HG03575 (cell line): ENCODE results near the gene UBE2E3.

Source experiments
- ATAC-seq: cut with Tn5 transposase; IDR thresholded peaks from one replicate; pipeline ENCODE4 v1.9.1; 2021; ENCODE audit not compliant: unreplicated experiment, insufficient number of reproducible peaks, low FRiP score; ENCODE audit errors: extremely low read depth

Gene UBE2E3

GRCh38 chr2:180980106-180980942 lies at the start of gene UBE2E3:
Gene UBE2E3 (plus strand): TSS chr2:180980605. CDS start chr2:180982043, 1,438 bp downstream.
- peak; percentile 44 for ATAC-seq

GRCh38 chr2:180931841-180932240 lies 48.6 kb upstream of the UBE2E3 start:
- no peak for ATAC-seq

GRCh38 chr2:180933332-180933731 lies 47.1 kb upstream of the UBE2E3 start:
- ATAC-seq = no peak

- no peak for ATAC-seq
These were observed 45.5 kb upstream of the UBE2E3 start for GRCh38 chr2:180934911-180935310.

GRCh38 chr2:180937480-180937879 lies 42.9 kb upstream of the UBE2E3 start:
- ATAC-seq = peak; percentile 70

GRCh38 chr2:180938451-180938850 lies 42.0 kb upstream of the UBE2E3 start:
- peak; percentile 33 for ATAC-seq

GRCh38 chr2:180943275-180943674 lies 37.1 kb upstream of the UBE2E3 start:
- ATAC-seq = no peak

GRCh38 chr2:180944372-180944771 lies 36.0 kb upstream of the UBE2E3 start:
- ATAC-seq = no peak

GRCh38 chr2:180947208-180947689 lies 33.2 kb upstream of the UBE2E3 start:
- no peak for ATAC-seq

- ATAC-seq = no peak
These were observed 30.5 kb upstream of the UBE2E3 start for GRCh38 chr2:180949896-180950295.

GRCh38 chr2:180952082-180952481 lies 28.3 kb upstream of the UBE2E3 start:
- no peak for ATAC-seq

- ATAC-seq = no peak
These were observed 27.6 kb upstream of the UBE2E3 start for GRCh38 chr2:180952731-180953336.

GRCh38 chr2:180953550-180953949 lies 26.9 kb upstream of the UBE2E3 start:
- ATAC-seq = no peak

- ATAC-seq = no peak
These were observed 25.3 kb upstream of the UBE2E3 start for GRCh38 chr2:180955101-180955500.

- no peak for ATAC-seq
These were observed 20.6 kb upstream of the UBE2E3 start for GRCh38 chr2:180959787-180960186.

GRCh38 chr2:180960982-180961381 lies 19.4 kb upstream of the UBE2E3 start:
- ATAC-seq = no peak

GRCh38 chr2:180962727-180963314 lies 17.6 kb upstream of the UBE2E3 start:
- no peak for ATAC-seq

GRCh38 chr2:180966378-180966777 lies 14.0 kb upstream of the UBE2E3 start:
- ATAC-seq = no peak

GRCh38 chr2:180969124-180969523 lies 11.3 kb upstream of the UBE2E3 start:
- no peak for ATAC-seq

GRCh38 chr2:180970016-180970415 lies 10.4 kb upstream of the UBE2E3 start:
- ATAC-seq = no peak
